Large intestine (tissue), 3 donors: ENCODE measurements around the gene FPGT. TPM values are rescaled to one million over a fixed set of nuclear protein-coding genes. Genes with fewer than 3 reads are reported as not detected.
"Not testable (repeated sequence)": the region's sequence is repeated elsewhere in the genome, so short reads cannot be mapped to it uniquely, and the experiment has no call there.

ENCODE experiments used
- DNase-seq, 2 donors: peaks; one replicate each; pipeline versions ENCODE4 v3.0.0 to v3.0.0-alpha.2; 2013
- H3K27ac ChIP-seq: one replicate; pipeline ENCODE4 v1.5.1; 2013; ENCODE audit warnings: low read length
- H3K27me3 ChIP-seq: 2 replicates; pipeline ENCODE4 v1.6.1; 2013; ENCODE audit warnings: low read length; ENCODE audit not compliant: control insufficient read depth, insufficient read depth
- H3K36me3 ChIP-seq: 2 replicates; pipeline ENCODE4 v1.6.1; 2013; ENCODE audit warnings: low read length; ENCODE audit not compliant: control insufficient read depth, insufficient read depth
- H3K4me1 ChIP-seq: one replicate; pipeline ENCODE4 v1.6.1; 2013; ENCODE audit warnings: low read length; ENCODE audit not compliant: control insufficient read depth, insufficient read depth
- H3K4me3 ChIP-seq: one replicate; pipeline ENCODE4 v1.5.1; 2013; ENCODE audit warnings: low read length
- H3K9me3 ChIP-seq: one replicate; pipeline ENCODE4 v1.6.1; 2013; ENCODE audit warnings: mild to moderate bottlenecking, low read depth, low read length, moderate library complexity; ENCODE audit not compliant: control insufficient read depth
- WGBS: methylation state at CpG from one replicate; pipeline ENCODE4 v1.1.5; 2013; ENCODE audit warnings: low lambda C conversion rate; ENCODE audit not compliant: insufficient coverage; 5-methylcytosine and 5-hydroxymethylcytosine counted together
- polyA plus RNA-seq: library from polyadenylated mRNA; unstranded; fragments of 120-200 nt; gene quantifications from one replicate; pipeline ENCODE4 v1.2.1, GENCODE V29; 2013

Gene FPGT
- polyA plus RNA-seq, 1 donor: 19.9 TPM

DNA sequence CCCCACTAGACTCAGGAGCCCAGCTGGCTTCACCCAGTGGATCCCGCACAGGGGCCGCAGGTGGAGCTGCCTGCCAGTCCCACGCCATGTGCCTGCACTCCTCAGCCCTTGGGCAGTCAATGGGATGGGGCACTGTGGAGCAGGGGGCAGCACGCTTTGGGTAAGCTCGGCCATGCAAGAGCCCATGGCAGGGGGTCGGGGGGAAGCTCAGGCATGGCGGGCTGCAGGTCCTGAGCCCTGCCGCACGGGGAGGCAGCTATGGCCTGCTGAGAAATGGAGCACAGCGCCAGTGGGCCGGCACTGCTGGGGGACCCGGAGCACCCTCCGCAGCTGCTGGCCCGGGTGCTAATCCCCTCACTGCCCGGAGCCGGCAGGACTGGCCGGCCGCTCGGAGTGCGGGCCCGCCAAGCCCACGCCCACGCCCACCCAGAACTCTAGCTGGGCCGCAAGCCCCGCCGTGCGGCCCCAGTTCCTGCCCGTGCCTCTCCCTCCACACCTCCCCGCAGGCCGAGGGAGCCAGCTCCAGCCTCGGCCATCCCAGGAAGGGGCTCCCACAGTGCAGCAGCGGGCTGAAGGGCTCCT lies 55.3 kb downstream of the FPGT start:
- H3K27ac ChIP-seq, H3K4me3 ChIP-seq, H3K36me3 ChIP-seq, H3K27me3 ChIP-seq, H3K4me1 ChIP-seq, H3K9me3 ChIP-seq, DNase-seq: not testable (repeated sequence)
- WGBS: no CpG with 5 or more reads among the region's 32 CpGs

Other genes starting within 250 kb of the FPGT start
- gene LRRIQ3, start 66 bp upstream of the FPGT start, polyA plus RNA-seq: 1.1 TPM
- 1.1 TPM for gene TNNI3K, start 37.1 kb downstream of the FPGT start, polyA plus RNA-seq